GM21576 (cell line): ENCODE results near the gene SH3GL1.
A peak's percentile ranks its signal among the peaks of the same experiment; 100 is the strongest.

ENCODE experiments used
- ATAC-seq: cut with Tn5 transposase; IDR thresholded peaks from one replicate; pipeline ENCODE4 v1.9.1; 2021; ENCODE audit warnings: mild to moderate bottlenecking, moderate library complexity; ENCODE audit not compliant: unreplicated experiment

SH3GL1 gene

GRCh38 chr19:4402171-4403004, 2.0 kb upstream of the SH3GL1 start, which contains the start of gene CHAF1A:
Gene CHAF1A, plus strand, starts transcription at chr19:4402640. Its CDS starts 123 bp downstream, at chr19:4402763.
- peak; percentile 81 for ATAC-seq

DNA sequence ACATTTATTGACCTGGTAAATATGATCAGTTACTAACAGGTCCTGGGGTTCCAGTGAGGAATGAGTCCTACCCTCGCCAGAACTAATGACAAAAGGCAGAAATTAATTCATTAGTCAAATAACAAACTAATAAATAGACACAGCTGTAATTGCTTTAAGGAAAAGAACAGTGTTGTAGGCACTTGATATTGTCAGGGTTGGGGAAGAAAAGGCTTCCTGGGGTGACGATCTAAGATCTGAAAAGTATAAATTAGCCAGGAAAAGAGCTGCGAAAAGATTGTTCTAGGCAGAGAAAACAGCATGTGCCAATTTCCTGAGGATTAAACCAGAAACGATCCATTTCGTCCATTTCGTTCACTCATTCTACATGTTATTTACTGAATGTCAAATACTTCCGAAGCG, 1.4 kb upstream of the SH3GL1 start:
- no peak for ATAC-seq

GRCh38 chr19:4399812-4400134, 574 bp downstream of the SH3GL1 start:
- ATAC-seq = no peak

DNA sequence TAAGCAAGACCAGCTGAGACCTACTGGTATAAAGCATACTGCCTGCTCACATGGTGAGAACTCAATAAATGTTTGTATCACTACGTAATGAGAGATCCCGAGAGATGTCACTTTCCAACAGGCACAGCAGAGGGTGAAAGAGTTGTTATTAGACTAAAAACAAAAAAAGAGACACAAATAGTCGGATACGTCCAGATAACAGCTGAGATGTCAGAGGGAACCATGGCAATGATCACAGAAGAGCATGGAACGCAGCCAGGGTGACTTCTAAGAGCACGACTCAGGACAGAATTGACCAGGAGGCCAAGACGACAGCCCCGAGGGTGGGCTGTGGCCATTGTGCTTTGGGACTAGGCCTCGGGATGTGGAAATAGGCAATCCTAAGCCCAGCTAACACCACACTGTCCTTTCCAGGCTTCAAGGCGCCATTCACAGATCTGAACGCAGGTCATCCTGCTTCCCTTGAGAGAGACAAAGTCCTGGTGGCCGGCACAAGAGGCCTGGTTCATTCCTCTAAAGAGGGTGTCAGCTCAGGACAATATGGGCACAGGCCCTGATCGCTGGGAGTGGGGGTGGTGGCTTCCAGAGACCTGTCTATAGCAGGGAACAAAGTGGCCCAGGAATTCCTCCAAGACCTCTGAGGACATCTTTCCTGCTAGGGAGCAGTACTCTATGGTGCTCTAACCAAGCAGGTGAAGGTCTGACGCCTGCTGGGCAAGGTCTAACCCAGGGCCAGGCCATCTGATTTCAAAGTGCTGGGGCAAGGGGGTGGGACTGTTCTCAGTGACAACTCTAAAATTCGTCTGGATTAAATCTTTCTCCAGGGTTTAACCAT, 3.2 kb downstream of the SH3GL1 start:
- no peak for ATAC-seq

DNA sequence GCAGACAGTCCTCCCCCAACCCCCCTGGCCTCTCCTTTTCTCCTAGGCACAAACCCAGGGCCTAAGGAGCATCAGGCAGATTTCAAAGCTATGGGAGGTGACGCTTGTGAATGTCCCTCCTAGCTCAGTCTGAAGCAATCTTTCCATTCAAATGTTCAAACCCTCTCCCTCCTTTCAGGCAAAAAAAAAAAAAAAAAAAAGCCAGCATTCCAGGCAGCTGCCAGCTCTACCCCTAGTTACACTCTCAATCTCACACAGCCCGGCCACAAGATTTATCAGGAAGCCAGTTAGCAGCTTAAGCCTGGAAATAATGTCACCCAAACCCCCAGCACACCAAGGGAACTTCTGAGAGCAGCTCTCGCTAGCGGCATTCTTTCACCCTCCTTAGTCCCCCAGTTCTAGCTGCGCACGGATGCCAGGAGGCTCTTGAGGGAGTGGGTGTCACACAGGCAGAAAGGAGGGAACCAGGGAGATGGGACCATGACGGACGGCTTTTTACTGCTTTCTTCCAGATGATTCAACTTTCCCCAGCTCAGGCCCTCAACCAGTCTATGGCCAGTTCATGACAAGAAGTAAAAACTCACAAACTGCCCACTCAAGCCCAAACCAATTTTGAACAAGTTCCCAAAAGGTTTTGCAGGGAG, 6.3 kb downstream of the SH3GL1 start:
- no peak for ATAC-seq

DNA sequence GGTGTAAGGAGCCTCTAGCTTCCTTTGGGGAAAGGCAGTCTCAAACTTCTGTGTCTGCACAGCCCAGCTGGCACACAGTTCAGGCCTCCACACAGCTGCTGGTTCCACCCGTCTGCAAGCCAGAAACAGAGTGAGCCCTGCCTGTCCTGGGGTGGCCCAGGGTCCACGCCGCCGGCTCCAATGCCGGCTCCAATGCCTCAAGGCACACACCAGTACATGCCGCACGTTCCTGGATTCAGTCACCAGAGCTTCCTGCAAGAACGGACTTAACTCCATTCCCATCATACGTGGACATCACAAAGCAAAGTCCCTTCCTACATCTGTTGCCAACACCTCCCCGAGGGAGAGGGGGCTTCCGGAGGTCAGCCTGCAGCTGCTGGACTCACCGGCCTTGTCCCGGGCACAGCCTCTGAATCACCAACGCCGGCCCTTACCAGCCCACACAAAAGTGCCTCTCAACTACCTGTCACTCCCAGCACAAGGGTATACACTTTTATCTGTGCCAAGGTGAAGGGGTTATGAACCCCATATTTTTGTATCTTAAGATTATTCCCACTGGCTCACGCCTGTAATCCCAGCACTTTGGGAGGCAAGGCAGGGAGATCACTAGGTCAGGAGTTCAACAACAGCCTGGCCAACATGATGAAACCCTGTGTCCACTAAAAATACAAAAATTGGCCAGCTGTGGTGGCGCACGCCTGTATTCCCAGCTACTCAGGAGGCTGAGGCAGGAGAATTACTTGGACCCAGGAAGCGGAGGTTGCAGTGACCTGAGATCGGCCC, 8.5 kb downstream of the SH3GL1 start:
- no peak for ATAC-seq

DNA sequence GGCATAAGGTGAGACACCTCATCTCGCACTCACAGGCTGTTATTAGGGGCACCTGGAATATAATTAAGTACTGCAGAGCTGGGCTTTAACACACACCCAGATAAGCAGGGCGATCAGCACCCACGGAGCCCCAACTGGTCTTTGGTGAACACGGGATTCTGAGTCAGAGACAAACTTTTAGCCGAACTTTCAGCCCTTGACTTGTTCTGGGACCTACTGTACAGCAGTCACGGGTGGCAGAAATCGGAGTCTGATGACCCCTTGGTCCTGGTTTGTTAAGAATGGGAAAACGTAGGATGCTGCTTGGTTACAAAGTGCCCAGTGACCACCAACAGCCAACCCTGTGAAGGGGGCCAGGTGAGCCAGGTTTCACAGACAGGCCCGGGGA, 9.0 kb downstream of the SH3GL1 start:
- ATAC-seq = no peak

GRCh38 chr19:4390567-4391305, 9.6 kb downstream of the SH3GL1 start:
- ATAC-seq = no peak

GRCh38 chr19:4390017-4390566, 10.3 kb downstream of the SH3GL1 start:
- no peak for ATAC-seq

DNA sequence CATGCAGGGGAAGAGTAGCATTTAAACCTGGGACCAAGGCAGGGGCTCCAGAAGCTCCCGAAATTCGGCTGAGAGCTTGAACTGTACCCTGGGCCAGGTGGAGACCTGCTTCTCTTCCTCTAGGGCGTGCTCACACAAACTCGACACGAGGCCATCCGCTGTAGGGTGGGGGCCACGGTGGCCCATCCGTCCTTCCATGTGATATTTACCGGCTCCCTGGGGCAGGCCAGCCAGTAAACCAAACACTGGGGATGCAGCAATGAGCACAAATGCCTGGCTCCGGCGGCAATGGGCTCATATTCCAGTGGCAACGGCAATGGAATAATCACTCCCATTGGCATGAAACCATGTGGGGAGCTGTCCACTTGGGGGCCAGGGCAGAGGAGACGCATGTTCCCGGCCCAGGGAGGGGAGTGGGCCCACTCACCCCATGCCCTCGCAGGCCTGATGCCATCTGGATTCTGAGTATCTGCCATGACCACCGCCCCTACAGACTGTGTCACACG, 10.8 kb downstream of the SH3GL1 start:
- ATAC-seq = no peak

- ATAC-seq = no peak
These were observed 11.3 kb downstream of the SH3GL1 start for GRCh38 chr19:4389064-4389375.

GRCh38 chr19:4388337-4389063, 11.8 kb downstream of the SH3GL1 start:
- ATAC-seq = no peak

DNA sequence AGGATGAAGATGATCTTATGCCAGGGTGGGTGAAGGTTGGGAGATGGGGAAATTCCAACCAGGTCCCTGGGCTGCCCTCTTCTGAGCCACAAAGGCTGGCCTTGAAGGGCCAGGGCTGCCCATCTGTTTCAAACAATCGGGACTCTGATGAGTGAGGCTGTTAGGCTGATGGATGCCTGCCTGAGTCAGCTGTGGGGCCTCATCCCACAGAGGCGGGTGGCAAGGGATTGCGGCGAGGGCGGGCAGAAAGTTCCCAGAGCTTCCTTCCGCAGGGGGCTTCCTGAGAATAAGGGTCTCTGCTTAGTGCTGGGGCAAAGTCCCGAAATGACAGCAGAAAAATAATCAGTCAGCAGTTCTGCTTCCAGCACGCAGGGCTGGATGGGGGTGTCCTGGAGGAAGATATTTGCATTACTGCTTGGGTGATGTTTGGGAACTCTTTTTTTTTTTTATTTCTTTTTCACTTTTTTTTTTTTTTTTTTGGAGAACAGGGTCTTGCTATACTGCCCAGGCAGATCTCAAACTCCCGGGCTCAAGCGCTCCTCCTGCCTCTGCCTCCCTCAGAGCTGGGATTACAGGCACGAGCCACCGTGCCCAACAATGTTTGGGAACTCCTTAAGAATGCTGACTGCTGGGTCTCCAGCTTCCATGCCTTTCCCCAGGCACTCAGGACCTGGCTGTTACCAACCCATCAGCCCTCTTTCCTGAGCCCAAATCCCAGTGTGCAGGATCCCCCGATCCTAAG, 14.1 kb downstream of the SH3GL1 start:
- ATAC-seq = no peak

DNA sequence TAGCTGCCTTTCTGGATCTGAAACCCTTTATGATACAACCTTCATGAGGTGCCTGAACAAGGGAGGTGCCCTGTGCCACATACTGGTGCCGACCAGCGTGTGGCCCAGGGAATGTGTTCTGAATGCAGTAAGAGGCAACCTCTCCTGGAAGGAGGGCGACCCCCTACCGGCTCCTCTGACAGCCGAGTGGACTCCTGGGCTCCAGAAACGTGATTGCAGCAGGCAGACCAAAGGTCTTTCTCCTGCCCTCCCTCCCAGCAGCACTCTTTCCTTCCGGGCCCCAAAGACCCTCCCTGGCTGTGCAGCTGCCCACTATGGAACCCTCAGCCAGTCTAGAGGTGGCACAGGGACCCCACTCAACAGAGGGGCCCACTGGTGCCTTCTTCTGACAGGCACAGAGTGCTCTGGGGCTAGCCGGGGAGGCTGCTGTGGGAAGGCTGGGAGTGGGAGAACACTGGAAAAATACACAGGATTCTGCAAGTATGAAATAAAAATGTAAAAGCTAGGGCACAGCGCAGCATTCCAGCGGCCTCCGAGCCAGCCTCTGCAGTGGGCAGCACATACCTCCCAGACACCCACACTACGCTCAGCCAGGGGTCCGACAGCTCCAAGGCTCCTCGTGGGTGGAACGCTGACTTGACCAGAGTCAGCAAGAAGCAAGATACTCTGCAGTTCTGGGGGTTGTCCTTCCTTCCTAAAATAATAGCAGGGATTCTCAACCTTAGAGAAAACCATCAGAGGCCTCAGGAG, 14.9 kb downstream of the SH3GL1 start:
- no peak for ATAC-seq

DNA sequence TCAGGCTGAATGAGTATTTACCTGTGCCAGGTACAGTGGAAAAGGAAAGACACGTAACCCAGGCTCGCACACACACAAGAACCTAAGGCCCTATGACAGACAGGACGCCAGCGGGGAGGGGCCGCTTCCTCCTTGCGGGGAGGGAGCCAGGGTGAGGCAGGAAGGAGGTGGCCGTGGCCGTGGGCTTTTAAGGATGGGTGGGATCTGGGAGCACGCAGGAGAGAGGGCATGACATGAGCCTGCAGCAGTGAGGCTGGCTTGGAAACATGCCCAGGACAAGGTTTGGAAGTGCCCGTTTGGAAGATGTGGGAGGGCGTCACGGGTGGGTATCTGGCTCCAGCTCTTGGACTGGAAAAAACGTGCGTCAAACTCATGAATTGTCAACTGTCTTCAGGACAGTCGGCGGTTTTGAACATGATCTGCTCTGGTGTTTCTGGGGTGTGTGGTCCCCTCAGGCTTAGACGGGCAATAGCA, 20.1 kb downstream of the SH3GL1 start:
- ATAC-seq = no peak

GRCh38 chr19:4379383-4380253, 20.7 kb downstream of the SH3GL1 start:
- ATAC-seq = no peak

GRCh38 chr19:4378886-4379285, 21.5 kb downstream of the SH3GL1 start:
- ATAC-seq = no peak
